HG03442 (cell line): Measurements from ENCODE around the gene FZD7.

Experiments used
- ATAC-seq: cut with Tn5 transposase; IDR thresholded peaks from one replicate; pipeline ENCODE4 v1.9.1; 2021; ENCODE audit warnings: mild to moderate bottlenecking, moderate library complexity; ENCODE audit not compliant: unreplicated experiment

FZD7 gene

GRCh38 chr2:202065876-202066275 is 32.2 kb downstream of the FZD7 start:
- no peak for ATAC-seq

GRCh38 chr2:202066875-202067274 is 33.2 kb downstream of the FZD7 start:
- ATAC-seq, result no peak

GRCh38 chr2:202067589-202067988 is 33.9 kb downstream of the FZD7 start:
- no peak for ATAC-seq

DNA sequence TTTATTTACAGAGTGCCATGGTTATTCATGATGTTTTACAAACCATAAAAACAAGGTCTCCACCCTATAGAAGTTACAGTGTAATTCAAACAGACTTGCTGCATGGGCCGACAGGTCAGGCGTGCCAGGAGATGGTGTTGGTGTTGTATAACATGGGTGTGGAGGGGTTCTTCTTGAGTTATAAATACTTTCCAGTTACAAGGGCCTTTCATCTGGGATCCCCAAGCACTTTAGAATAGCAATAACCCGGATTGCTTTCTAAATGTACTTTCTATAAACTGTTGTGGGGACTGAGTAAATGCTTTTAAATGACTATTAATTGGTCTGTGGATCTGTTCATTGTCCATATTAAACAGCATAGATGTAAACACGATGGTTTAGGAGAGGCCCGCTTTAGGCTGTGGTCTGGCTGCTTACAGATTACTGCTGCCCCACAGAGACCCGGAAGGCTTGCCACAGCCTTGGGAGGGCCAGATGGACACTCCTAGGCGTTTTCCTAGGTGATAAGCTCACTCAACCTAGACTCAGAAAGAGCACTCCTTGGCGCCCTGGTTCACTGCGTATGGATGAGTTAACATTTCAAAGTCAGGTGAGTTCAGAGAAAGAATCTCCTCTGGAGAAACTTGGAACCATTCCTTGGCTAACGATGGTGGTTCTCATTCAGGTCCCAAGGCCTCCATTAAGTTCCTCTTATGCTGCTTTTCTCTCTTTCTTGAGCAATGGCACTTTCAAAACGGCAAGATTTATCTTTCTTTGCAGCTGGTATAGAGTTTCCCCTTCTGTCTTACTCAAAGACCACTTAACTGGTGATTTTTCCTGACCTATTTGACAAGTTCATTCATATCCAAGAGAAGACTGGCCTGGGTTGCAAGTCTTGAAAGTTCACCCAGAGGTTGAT is 35.8 kb downstream of the FZD7 start:
- ATAC-seq, result no peak

- no peak for ATAC-seq
Observed at GRCh38 chr2:202071107-202071506, 37.5 kb downstream of the FZD7 start.

DNA sequence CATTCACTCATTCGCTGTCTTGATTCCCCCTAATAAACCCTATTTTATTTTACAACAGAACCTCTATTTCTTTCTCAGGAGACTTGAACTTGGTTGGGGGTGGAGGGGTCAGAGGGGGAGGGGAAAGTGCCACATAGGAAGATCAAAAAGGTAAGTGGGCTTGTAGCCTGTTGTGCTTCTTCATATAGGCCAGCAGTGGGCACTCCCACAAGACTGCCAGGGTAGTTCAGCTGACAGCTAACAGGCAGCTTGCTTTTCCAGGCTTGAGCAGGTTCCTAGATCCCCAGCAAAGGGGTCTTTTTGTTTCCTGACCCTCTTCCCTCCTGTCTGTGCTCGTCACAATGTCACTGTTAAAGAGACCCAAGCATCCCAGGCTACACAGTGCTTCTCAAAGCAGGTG is 38.6 kb downstream of the FZD7 start:
- ATAC-seq, result no peak

DNA sequence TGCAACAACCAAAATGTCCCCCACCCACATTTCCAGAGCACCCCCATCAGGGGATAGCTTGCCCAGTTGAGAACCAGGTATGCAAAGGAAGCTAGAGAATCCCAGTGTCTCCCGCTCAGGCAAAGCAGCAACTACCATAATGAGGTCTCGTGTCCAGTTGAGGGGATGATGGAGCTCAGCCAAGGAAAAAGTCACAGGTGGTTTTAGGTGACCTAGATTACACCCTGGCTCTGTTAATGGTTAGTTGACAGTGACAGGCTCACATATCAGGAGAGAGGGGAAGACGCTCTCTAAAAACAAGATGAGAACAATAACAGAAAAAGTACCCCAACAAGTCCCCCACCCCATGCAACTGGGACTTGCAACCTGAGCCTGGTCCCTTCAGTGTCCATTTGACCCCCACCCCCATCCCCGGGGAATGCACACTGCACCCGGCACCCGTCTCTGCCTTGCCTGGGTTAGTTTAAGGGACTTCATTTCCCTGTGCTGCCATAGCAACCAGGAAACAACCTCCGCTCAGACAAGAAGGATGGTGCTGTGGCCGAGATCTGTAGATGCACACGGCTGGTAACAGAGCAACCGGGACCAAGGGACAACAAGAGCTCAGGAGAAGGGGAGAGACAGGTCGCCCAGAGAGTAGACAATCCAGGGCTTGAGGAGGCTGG is 39.2 kb downstream of the FZD7 start, which contains the start of gene KIAA2012:
Gene KIAA2012, plus strand, starts transcription at position 519 of the 665 bp plus-strand sequence. CDS start 373 bp downstream, outside the sequence.
- no peak for ATAC-seq

DNA sequence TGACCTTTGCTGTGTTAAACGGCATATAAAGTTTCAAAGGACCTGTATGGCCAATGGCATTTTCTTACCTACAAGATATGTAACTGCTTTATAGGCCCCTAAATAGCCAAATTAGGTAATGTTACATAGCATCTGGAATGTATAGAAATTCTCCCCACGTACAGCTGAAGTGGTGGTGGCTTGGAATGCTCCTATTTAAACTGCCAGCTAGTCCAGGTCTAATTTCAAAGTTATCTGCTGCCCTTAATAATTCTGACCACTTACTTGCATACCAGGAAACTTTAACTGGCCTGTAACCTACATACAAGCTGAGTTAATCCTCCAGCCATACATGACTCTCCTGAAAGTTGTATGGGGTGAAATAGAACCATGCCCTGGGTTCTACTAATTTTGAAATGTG is 40.7 kb downstream of the FZD7 start:
- ATAC-seq, result no peak

- no peak for ATAC-seq
Observed at GRCh38 chr2:202079310-202079709, 45.7 kb downstream of the FZD7 start.

GRCh38 chr2:202084265-202084664 is 50.6 kb downstream of the FZD7 start:
- ATAC-seq, result no peak
